Measurements from ENCODE around the gene HOXC10. TPM values are rescaled to one million over a fixed set of nuclear protein-coding genes. Genes with fewer than 3 reads are reported as not detected.

Gene HOXC10
- total and polyA plus RNA-seq, 12 donors = 0.34 to 4.5 (median 1.5) TPM; not detected in 3

DNA sequence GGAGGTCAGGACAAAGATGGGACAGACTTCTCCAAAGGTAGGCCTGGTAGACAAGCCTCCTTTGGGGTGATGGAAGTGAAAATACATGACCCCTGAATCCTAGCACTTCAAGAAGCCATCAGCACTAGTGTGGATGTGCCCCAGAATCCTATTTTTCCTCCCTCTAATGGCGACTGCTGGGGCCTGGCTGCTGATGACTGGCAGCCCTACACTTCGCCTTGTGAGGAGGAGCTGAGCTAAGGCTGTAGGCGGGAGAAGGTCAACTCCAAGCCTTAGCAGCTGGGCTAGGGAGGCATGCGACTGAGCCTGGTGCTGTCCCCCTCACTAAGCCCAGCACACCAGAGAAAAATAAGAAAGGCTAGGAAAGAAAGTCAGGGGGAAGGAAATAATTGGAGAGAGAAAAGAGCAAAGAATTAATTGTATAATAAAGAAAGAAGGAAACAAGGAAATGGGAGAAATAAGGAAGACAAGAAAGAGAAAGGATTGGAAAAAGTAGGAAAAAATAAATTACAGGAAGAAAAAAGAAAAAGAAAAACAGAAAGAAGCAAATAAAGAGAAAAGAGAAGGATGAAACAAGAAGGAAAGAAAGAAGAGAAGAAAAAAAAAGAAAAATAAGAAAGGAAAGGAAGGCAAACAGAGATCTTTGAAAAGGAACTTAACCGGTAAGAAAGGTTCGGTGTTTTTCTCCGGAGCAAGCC is 4.7 kb upstream of the HOXC10 start:
- H3K36me3 ChIP-seq (replicated peaks in 1 of 2) = no peaks in the 10 kb centered on the region
- 53 to 67% (median 57%) methylated on average over 7 of the region's 7 CpGs for WGBS, 4 donors
- intact Hi-C loops (cut with DNase I) = no loop called here
- H3K9me3 ChIP-seq (replicated peaks in 1 of 3) = no peaks in the 10 kb centered on the region
- H3K4me3 ChIP-seq = no peak overlapping the region
- peaks cover 3 to 5% of the 10 kb centered on the region in 2 donors for H3K4me1 ChIP-seq (replicated peaks in 1 of 2)
- no peak overlapping the region for H3K27ac ChIP-seq
- DNase-seq = no peak
- H3K27me3 ChIP-seq = peaks cover 88% of the 10 kb centered on the region
- TF ChIP-seq, protein P1, sequence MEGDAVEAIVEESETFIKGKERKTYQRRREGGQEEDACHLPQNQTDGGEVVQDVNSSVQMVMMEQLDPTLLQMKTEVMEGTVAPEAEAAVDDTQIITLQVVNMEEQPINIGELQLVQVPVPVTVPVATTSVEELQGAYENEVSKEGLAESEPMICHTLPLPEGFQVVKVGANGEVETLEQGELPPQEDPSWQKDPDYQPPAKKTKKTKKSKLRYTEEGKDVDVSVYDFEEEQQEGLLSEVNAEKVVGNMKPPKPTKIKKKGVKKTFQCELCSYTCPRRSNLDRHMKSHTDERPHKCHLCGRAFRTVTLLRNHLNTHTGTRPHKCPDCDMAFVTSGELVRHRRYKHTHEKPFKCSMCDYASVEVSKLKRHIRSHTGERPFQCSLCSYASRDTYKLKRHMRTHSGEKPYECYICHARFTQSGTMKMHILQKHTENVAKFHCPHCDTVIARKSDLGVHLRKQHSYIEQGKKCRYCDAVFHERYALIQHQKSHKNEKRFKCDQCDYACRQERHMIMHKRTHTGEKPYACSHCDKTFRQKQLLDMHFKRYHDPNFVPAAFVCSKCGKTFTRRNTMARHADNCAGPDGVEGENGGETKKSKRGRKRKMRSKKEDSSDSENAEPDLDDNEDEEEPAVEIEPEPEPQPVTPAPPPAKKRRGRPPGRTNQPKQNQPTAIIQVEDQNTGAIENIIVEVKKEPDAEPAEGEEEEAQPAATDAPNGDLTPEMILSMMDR (IDR thresholded peaks at IDR 0.05) = no peak
- no peak for TF ChIP-seq POLR2A (IDR thresholded peaks at IDR 0.05)

DNA sequence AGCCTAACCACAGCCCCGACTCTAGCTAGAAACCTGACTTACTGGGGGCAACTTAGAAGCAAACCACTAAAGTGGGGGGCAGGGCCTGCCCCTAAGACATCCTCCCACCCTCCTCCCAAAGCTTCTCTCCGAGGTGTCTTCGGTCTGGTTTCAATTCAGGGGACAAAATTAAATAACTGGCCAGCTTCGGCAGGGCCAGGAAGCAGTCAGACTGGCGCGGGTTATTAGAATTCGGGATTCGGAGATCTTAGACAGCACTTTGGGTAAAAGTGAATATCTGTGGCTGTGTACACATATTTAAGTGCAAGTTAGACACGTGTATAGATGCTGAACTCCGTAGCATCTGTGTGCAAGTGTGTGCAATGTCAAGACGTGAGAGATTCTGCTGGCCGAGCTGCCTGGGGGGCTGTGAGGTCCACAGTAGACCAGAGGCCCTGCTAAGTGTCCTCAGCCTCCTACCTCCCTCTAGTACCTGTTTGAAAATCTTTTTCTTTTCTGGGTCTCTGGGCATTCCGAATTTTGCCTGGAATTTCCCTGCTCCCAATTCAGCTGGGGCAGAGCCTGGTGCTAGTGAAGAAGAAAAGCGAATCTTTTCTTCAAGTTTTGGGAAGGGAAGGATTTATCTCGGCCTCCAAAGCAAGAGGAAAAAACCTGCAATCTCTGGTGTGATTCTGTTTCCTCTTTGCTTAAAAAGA is 4.0 kb upstream of the HOXC10 start:
- no peak overlapping the region for H3K4me3 ChIP-seq
- no peaks in the 10 kb centered on the region for H3K36me3 ChIP-seq (replicated peaks in 1 of 2)
- peaks cover 4 to 9% of the 10 kb centered on the region in 2 donors for H3K4me1 ChIP-seq (replicated peaks in 1 of 2)
- intact Hi-C loops (cut with DNase I) = no loop called here
- 42 to 60% (median 53%) methylated on average over 15 of the region's 15 CpGs for WGBS, 4 donors
- DNase-seq = no peak
- TF ChIP-seq, protein P1 (IDR thresholded peaks at IDR 0.05) = no peak
- TF ChIP-seq POLR2A (IDR thresholded peaks at IDR 0.05) = no peak
- H3K9me3 ChIP-seq (replicated peaks in 1 of 3) = no peaks in the 10 kb centered on the region
- H3K27ac ChIP-seq = no peak overlapping the region
- H3K27me3 ChIP-seq = peaks cover 88% of the 10 kb centered on the region

GRCh38 chr12:53981634-53982565 is 3.0 kb upstream of the HOXC10 start:
- no peak overlapping the region for H3K27ac ChIP-seq
- TF ChIP-seq POLR2A (IDR thresholded peaks at IDR 0.05) = no peak
- TF ChIP-seq, protein P1 (IDR thresholded peaks at IDR 0.05) = no peak
- peaks cover 4 to 13% of the 10 kb centered on the region in 2 donors for H3K4me1 ChIP-seq (replicated peaks in 1 of 2)
- no peak for DNase-seq
- H3K4me3 ChIP-seq = no peak overlapping the region
- intact Hi-C loops (cut with DNase I) = no loop called here
- no peaks in the 10 kb centered on the region for H3K9me3 ChIP-seq (replicated peaks in 1 of 3)
- WGBS, 4 donors = 37 to 46% (median 42%) methylated on average over 28 to 30 of the region's 30 CpGs
- H3K36me3 ChIP-seq (replicated peaks in 1 of 2) = no peaks in the 10 kb centered on the region
- H3K27me3 ChIP-seq = peaks cover 88% of the 10 kb centered on the region

Data from adrenal gland (tissue), 12 donors.